AG10803 (cell line): ENCODE measurements around the gene RUFY1.

ENCODE experiments used
- DNase-seq: peaks from one replicate; pipeline ENCODE4 v3.0.0; 2010; ENCODE audit warnings: low read depth
- H3K4me3 ChIP-seq: 2 replicates; pipeline ENCODE4 v1.5.1; 2011; ENCODE audit warnings: mild to moderate bottlenecking, low read length, control low read depth
- CTCF ChIP-seq: conservative IDR thresholded peaks from 2 replicates; pipeline ENCODE4 v1.5.1; 2011; ENCODE audit warnings: mild to moderate bottlenecking, low read length, control low read depth, inconsistent platforms

Gene RUFY1

GRCh38 chr5:179606071-179606909 lies 55.9 kb downstream of the RUFY1 start:
- H3K4me3 ChIP-seq = no peak overlapping the region
- DNase-seq = no peak
- TF ChIP-seq CTCF = no peak

GRCh38 chr5:179606910-179607159 lies 56.5 kb downstream of the RUFY1 start:
- no peak for DNase-seq
- no peak overlapping the region for H3K4me3 ChIP-seq
- no peak for TF ChIP-seq CTCF

- peak; percentile 50 for DNase-seq
- H3K4me3 ChIP-seq = no peak overlapping the region
- no peak for TF ChIP-seq CTCF
Observed at GRCh38 chr5:179607160-179607931, 57.0 kb downstream of the RUFY1 start.

DNA sequence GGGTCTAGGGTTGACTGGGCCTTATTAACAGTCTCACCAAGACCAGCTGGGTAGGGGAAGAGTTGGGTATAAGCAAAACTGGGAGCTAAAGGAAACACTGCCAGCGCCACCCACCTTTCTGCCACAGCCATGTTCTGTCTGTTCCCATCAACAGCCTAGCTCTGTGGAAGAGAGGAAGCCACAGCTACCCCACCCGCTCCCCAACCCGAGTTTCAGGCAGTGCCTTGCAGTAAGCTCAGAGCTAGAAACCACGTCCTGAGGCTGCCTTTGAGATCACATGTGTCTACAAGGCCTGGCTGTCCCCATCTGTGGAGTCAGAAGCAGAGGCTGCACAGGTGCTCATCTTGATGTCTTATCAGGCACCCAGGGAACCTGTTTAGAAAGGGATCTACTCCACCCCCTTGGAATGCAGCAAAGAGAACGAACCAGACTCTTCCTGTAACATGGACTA lies 57.8 kb downstream of the RUFY1 start:
- no peak for DNase-seq
- TF ChIP-seq CTCF = no peak
- no peak overlapping the region for H3K4me3 ChIP-seq

DNA sequence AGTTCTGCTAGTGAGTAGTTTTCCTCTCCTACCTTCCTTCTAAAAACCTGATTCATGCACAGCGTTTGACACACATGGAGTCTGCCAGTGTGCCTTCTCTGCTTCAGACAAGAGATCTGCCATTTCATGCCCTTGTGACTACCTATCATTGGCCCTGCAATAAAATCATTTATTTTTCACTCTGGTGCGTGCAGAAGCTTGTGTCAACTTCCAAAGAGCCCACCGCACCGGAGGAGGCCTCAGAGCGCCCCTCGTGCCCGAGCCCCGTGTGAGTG lies 59.4 kb downstream of the RUFY1 start:
- no peak for TF ChIP-seq CTCF
- no peak overlapping the region for H3K4me3 ChIP-seq
- DNase-seq = no peak

DNA sequence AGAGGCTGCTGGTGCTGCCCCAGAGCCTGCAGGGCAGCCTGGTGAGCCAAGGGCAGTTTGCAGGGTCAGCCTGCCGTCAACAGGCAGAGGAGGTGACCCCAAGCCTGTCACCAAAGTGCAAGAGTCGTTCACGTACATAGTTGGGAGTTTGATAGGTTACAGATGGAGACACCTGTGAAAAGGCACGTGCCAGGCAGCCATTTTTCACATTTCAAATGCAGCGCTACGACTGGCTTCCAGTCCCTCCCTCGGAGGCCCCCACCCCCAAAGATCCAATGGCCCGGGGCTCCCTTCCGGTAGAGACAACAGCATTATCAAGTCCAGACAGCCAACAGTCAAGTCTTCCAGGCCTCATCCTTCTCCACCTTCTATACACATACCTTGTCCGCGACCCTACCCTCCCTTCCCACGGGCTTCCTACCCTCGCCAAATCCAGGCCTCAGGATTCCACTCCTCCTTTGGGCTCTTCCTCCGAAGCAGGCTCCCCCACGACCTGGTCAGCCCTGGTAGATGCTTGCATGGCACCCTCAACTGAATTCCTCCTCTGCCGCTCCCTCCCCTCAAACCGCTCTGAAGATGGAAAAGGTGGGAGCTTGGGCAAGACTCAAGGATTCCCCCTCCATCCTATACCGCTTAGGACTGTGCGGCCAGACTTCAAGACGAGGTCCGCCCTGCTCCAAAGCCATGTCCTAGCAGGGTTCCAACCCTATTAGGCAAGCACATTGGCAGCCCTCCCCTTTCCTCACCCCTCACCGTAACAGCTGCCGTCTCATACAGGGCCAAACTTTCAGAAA lies 60.0 kb downstream of the RUFY1 start:
- TF ChIP-seq CTCF = no peak
- H3K4me3 ChIP-seq = no peak overlapping the region
- DNase-seq = no peak
